ENCODE data around the gene SETD6. TPM values are rescaled to one million over a fixed set of nuclear protein-coding genes. Genes with fewer than 3 reads are reported as not detected.
A peak's percentile ranks its signal among the peaks of the same experiment; 100 is the strongest.

SETD6 gene
- total and polyA plus RNA-seq, 2 of the 13 experiments (the other 11 are each of a cell fraction or from before 2014, with no cell fraction given), result 24.0 to 25.7 TPM

DNA sequence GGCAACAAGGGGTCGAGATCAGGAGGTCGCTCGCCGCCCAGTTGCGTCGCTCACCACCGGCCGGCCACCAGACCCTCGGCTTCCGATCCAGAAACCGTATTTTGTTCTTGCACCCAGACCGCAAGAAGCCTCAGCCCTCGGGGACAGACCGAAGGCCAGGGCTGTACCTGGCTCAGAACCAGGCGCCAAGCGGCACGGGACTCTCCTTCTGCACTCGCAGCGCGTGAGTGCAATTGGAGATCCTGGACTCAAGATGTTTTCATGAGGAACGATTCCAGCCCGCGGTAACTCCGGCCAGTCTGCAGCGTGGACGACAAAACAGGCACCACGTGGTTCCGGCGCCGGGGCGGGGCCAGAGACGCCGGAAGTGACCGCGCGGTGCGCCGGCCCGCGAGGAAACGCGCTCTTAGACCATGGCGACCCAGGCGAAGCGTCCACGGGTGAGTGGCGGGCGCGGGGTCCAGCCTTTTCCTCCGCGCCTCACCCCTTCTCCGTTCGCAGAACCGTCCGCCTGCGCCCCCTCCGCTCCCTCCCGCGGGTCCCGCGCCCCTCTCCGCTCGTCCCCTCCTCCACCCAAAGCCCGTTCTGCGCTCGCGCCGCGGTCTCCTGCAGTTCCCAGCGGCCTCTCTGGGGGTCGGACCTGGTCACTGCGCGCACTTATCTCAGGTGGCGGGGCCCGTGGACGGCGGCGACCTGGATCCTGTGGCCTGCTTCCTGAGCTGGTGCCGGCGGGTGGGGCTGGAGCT is at the start of gene SETD6 (continued):
- peak; percentile 92; the same call in 1 of the 2 replicates for TF ChIP-seq ZFP37 (CRISPR knock-in tag; IDR thresholded peaks at IDR 0.05; ENCODE audit: borderline replicate concordance)
- peak; percentile 8; the same call in 1 of the 2 replicates for TF ChIP-seq MAZ (IDR thresholded peaks at IDR 0.05; ENCODE audit: borderline replicate concordance, low read depth, low read length)
- peak; percentile 96 for TF ChIP-seq MAZ (CRISPR knock-in tag; IDR thresholded peaks at IDR 0.05; ENCODE audit: low read depth)
- TF ChIP-seq TCF12 (IDR thresholded peaks at IDR 0.05), result no peak
- TF ChIP-seq TCF12 (CRISPR knock-in tag; IDR thresholded peaks at IDR 0.05), result peak; percentile 42; the same call in 1 of the 2 replicates
- peak; percentile 91 for TF ChIP-seq CENPT (CRISPR knock-in tag; IDR thresholded peaks at IDR 0.05; ENCODE audit: low read depth)
- TF ChIP-seq, protein P1, sequence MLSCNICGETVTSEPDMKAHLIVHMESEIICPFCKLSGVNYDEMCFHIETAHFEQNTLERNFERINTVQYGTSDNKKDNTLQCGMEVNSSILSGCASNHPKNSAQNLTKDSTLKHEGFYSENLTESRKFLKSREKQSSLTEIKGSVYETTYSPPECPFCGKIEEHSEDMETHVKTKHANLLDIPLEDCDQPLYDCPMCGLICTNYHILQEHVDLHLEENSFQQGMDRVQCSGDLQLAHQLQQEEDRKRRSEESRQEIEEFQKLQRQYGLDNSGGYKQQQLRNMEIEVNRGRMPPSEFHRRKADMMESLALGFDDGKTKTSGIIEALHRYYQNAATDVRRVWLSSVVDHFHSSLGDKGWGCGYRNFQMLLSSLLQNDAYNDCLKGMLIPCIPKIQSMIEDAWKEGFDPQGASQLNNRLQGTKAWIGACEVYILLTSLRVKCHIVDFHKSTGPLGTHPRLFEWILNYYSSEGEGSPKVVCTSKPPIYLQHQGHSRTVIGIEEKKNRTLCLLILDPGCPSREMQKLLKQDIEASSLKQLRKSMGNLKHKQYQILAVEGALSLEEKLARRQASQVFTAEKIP (CRISPR knock-in tag; IDR thresholded peaks at IDR 0.05; ENCODE audit: borderline replicate concordance), result no peak
- TF ChIP-seq HCFC1 (IDR thresholded peaks at IDR 0.05; ENCODE audit: low read depth, low read length), result peak; percentile 43; the same call in 1 of the 2 replicates
- TF ChIP-seq, protein P2, sequence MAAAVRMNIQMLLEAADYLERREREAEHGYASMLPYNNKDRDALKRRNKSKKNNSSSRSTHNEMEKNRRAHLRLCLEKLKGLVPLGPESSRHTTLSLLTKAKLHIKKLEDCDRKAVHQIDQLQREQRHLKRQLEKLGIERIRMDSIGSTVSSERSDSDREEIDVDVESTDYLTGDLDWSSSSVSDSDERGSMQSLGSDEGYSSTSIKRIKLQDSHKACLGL (CRISPR knock-in tag; IDR thresholded peaks at IDR 0.05), result peak; percentile 100
- TF ChIP-seq MED1 (CRISPR knock-in tag; IDR thresholded peaks at IDR 0.05), result peak; percentile 82
- TF ChIP-seq, protein P3, sequence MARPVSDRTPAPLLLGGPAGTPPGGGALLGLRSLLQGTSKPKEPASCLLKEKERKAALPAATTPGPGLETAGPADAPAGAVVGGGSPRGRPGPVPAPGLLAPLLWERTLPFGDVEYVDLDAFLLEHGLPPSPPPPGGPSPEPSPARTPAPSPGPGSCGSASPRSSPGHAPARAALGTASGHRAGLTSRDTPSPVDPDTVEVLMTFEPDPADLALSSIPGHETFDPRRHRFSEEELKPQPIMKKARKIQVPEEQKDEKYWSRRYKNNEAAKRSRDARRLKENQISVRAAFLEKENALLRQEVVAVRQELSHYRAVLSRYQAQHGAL (CRISPR knock-in tag; IDR thresholded peaks at IDR 0.05; ENCODE audit: not compliant biosample characterization), result peak; percentile 72
- no peak for TF ChIP-seq MLLT10 (CRISPR knock-in tag; IDR thresholded peaks at IDR 0.05)
- TF ChIP-seq KDM4B (CRISPR knock-in tag; IDR thresholded peaks at IDR 0.05), result no peak
- TF ChIP-seq ZNF496 (CRISPR knock-in tag; IDR thresholded peaks at IDR 0.05; ENCODE audit: insufficient replicate concordance), result no peak
- TF ChIP-seq, protein P4, sequence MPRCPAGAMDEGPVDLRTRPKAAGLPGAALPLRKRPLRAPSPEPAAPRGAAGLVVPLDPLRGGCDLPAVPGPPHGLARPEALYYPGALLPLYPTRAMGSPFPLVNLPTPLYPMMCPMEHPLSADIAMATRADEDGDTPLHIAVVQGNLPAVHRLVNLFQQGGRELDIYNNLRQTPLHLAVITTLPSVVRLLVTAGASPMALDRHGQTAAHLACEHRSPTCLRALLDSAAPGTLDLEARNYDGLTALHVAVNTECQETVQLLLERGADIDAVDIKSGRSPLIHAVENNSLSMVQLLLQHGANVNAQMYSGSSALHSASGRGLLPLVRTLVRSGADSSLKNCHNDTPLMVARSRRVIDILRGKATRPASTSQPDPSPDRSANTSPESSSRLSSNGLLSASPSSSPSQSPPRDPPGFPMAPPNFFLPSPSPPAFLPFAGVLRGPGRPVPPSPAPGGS (CRISPR knock-in tag; IDR thresholded peaks at IDR 0.05), result peak; percentile 98; the same call in 1 of the 2 replicates
- TF ChIP-seq ISL2 (CRISPR knock-in tag; IDR thresholded peaks at IDR 0.05), result peak; percentile 70
- TF ChIP-seq, protein P5, sequence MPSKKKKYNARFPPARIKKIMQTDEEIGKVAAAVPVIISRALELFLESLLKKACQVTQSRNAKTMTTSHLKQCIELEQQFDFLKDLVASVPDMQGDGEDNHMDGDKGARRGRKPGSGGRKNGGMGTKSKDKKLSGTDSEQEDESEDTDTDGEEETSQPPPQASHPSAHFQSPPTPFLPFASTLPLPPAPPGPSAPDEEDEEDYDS (CRISPR knock-in tag; IDR thresholded peaks at IDR 0.05), result peak; percentile 26; the same call in 1 of the 2 replicates
- TF ChIP-seq, protein P6, sequence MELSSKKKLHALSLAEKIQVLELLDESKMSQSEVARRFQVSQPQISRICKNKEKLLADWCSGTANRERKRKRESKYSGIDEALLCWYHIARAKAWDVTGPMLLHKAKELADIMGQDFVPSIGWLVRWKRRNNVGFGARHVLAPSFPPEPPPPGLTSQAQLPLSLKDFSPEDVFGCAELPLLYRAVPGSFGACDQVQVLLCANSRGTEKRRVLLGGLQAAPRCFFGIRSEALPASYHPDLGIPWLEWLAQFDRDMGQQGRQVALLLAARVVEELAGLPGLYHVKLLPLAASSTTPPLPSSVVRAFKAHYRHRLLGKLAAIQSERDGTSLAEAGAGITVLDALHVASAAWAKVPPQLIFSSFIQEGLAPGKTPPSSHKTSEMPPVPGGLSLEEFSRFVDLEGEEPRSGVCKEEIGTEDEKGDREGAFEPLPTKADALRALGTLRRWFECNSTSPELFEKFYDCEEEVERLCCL (CRISPR knock-in tag; IDR thresholded peaks at IDR 0.05; ENCODE audit: borderline replicate concordance), result peak; percentile 91; the same call in 1 of the 2 replicates
- TF ChIP-seq HMG20A (CRISPR knock-in tag; IDR thresholded peaks at IDR 0.05; ENCODE audit: borderline replicate concordance), result 0 out of 2 replicates have a peak, but pooled peaks have one; percentile 7
- no peak for TF ChIP-seq ZNF251 (CRISPR knock-in tag; IDR thresholded peaks at IDR 0.05)
- TF ChIP-seq, protein P7, sequence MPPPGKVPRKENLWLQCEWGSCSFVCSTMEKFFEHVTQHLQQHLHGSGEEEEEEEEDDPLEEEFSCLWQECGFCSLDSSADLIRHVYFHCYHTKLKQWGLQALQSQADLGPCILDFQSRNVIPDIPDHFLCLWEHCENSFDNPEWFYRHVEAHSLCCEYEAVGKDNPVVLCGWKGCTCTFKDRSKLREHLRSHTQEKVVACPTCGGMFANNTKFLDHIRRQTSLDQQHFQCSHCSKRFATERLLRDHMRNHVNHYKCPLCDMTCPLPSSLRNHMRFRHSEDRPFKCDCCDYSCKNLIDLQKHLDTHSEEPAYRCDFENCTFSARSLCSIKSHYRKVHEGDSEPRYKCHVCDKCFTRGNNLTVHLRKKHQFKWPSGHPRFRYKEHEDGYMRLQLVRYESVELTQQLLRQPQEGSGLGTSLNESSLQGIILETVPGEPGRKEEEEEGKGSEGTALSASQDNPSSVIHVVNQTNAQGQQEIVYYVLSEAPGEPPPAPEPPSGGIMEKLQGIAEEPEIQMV (CRISPR knock-in tag; IDR thresholded peaks at IDR 0.05; ENCODE audit: low read depth), result peak; percentile 70; the same call in 1 of the 2 replicates

All from HepG2 (cell line).